GM23338 (cell line): ENCODE data around the gene NEIL1. TPM values are rescaled to one million over a fixed set of nuclear protein-coding genes. Genes with fewer than 3 reads are reported as not detected.
"Not testable (repeated sequence)": the region's sequence is repeated elsewhere in the genome, so short reads cannot be mapped to it uniquely, and the experiment has no call there.

Experiments used
- ATAC-seq: fragments of 200-7000 bp; cut with Tn5 transposase; 3 replicates; pipeline ENCODE4 v1.9.1; 2020
- DNase-seq: peaks from one replicate; pipeline ENCODE4 v3.0.0-alpha.2; 2015; ENCODE audit warnings: low spot score
- H2AFZ ChIP-seq: fragments of 200-600 bp; sonication (generic); 2 replicates; pipeline ENCODE4 v1.8.0; 2016; ENCODE audit warnings: antibody characterized with exemption, mild to moderate bottlenecking, moderate library complexity
- H3F3A ChIP-seq: fragments of 200-600 bp; sonication (generic); replicated peaks from 2 replicates; pipeline ENCODE4 v1.8.0; 2017; ENCODE audit warnings: antibody characterized with exemption, mixed run types, low read depth
- H3K27ac ChIP-seq: fragments of 200-600 bp; sonication (generic); 2 replicates; pipeline ENCODE4 v1.6.1; 2016; ENCODE audit warnings: low read depth
- H3K27me3 ChIP-seq: fragments of 200-600 bp; sonication (generic); 2 replicates; pipeline ENCODE4 v1.8.0; 2016; ENCODE audit warnings: mild to moderate bottlenecking, mixed run types, moderate library complexity; ENCODE audit not compliant: insufficient read depth
- H3K36me3 ChIP-seq: fragments of 200-600 bp; sonication (generic); 2 replicates; pipeline ENCODE4 v1.8.0; 2016; ENCODE audit warnings: mild to moderate bottlenecking; ENCODE audit not compliant: insufficient read depth
- H3K4me1 ChIP-seq: fragments of 200-600 bp; sonication (generic); 2 replicates; pipeline ENCODE4 v1.8.0; 2016; ENCODE audit warnings: mild to moderate bottlenecking, moderate library complexity; ENCODE audit not compliant: insufficient read depth
- H3K4me2 ChIP-seq: fragments of 200-600 bp; sonication (generic); 2 replicates; pipeline ENCODE4 v1.7.1; 2017; ENCODE audit warnings: mixed run types
- H3K4me3 ChIP-seq: fragments of 200-600 bp; sonication (generic); 2 replicates; pipeline ENCODE4 v1.6.1; 2016; ENCODE audit warnings: mixed run types
- H3K79me2 ChIP-seq: fragments of 200-600 bp; sonication (generic); replicated peaks from 2 replicates; pipeline ENCODE4 v1.8.0; 2017; ENCODE audit warnings: mild to moderate bottlenecking; ENCODE audit not compliant: insufficient read depth
- H3K9me2 ChIP-seq: fragments of 200-600 bp; sonication (generic); 2 replicates; pipeline ENCODE4 v1.8.0; 2017; ENCODE audit not compliant: insufficient read depth
- H4K20me1 ChIP-seq: fragments of 200-600 bp; sonication (generic); replicated peaks from 2 replicates; pipeline ENCODE4 v1.8.0; 2017; ENCODE audit warnings: mild to moderate bottlenecking; ENCODE audit not compliant: insufficient read depth
- H3K27ac Mint-ChIP-seq: 2 replicates; pipeline ENCODE4 v1.8.0; 2020; ENCODE audit warnings: inconsistent platforms, mild to moderate bottlenecking, moderate library complexity, mixed read lengths
- H3K27me3 Mint-ChIP-seq: 3 replicates; pipeline ENCODE4 v1.8.0; 2022; ENCODE audit warnings: low read depth, mild to moderate bottlenecking, moderate library complexity, mixed read lengths, inconsistent platforms; ENCODE audit not compliant: insufficient read depth, poor library complexity
- H3K36me3 Mint-ChIP-seq: 3 replicates; pipeline ENCODE4 v1.8.0; 2021; ENCODE audit warnings: low read depth, mild to moderate bottlenecking, inconsistent platforms, moderate library complexity, mixed read lengths
- H3K4me1 Mint-ChIP-seq: 3 replicates; pipeline ENCODE4 v1.8.0; 2020; ENCODE audit warnings: mild to moderate bottlenecking, inconsistent platforms, mixed read lengths
- H3K4me3 Mint-ChIP-seq: 3 replicates; pipeline ENCODE4 v1.8.0; 2021; ENCODE audit warnings: moderate library complexity, mild to moderate bottlenecking, inconsistent platforms, mixed read lengths
- H3K9me3 Mint-ChIP-seq: 3 replicates; pipeline ENCODE4 v1.8.0; 2020; ENCODE audit warnings: moderate library complexity, mild to moderate bottlenecking, inconsistent platforms, mixed read lengths
- CREB1 ChIP-seq: fragments of 250-450 bp; sonication (Bioruptor Pico); IDR thresholded peaks from 2 replicates; pipeline ENCODE4 v1.5.0; 2020; ENCODE audit warnings: low read depth, mild to moderate bottlenecking, moderate library complexity
- CTCF ChIP-seq, 2 experiments: fragments of 200-600 bp in 1 of 2; sonication (generic) in 1 of 2; conservative IDR thresholded peaks; 2 replicates each; pipeline versions ENCODE4 v1.5.1 to v1.6.1; 2016 to 2017; ENCODE audit warnings: antibody characterized with exemption in 2 of 2, low read depth in 2 of 2, mild to moderate bottlenecking in 2 of 2, moderate library complexity in 1 of 2
- EZH2phosphoT487 ChIP-seq: fragments of 200-600 bp; sonication (generic); IDR thresholded peaks from one replicate; pipeline ENCODE4 v1.8.1; 2018; ENCODE audit warnings: antibody characterized with exemption; ENCODE audit not compliant: unreplicated experiment
- JUNB ChIP-seq: IDR thresholded peaks from one replicate; pipeline ENCODE4 v1.6.1; 2016; ENCODE audit warnings: antibody characterized with exemption; ENCODE audit not compliant: unreplicated experiment
- NANOG ChIP-seq: IDR thresholded peaks from 2 replicates; pipeline ENCODE4 v1.6.1; 2016; ENCODE audit warnings: antibody characterized with exemption, borderline replicate concordance
- REST ChIP-seq: IDR thresholded peaks from one replicate; pipeline ENCODE4 v1.6.1; 2018; ENCODE audit warnings: antibody characterized with exemption; ENCODE audit not compliant: unreplicated experiment
- STAT1 ChIP-seq: IDR thresholded peaks from one replicate; pipeline ENCODE4 v1.6.1; 2016; ENCODE audit warnings: antibody characterized with exemption; ENCODE audit not compliant: unreplicated experiment
- ZNF331 ChIP-seq: fragments of 250-450 bp; sonication (Bioruptor Pico); IDR thresholded peaks from 2 replicates; pipeline ENCODE4 v1.5.0; 2020; ENCODE audit warnings: low read depth, mild to moderate bottlenecking, moderate library complexity
- polyA plus RNA-seq: library from polyadenylated mRNA; unstranded; fragments of >200 nt; fragmentation: Nextera tagmentation; extraction: Ambion mirVana; gene quantifications from 2 replicates; pipeline ENCODE4 v1.2.1, GENCODE V29; 2016
- total RNA-seq: library from RNA; depleted of rRNA; stranded (reverse); fragments of >200 nt; shearing (Covaris generic); gene quantifications from 2 replicates; pipeline ENCODE4 v1.2.3, GENCODE V29; 2014
- TF ChIP-seq, protein P1 (sequence below): IDR thresholded peaks from 2 replicates; pipeline ENCODE4 v1.6.1; 2016; ENCODE audit warnings: antibody characterized with exemption

NEIL1 gene
- total and polyA plus RNA-seq, 2 experiments from 2014 or later = 6.2 to 17.0 TPM

DNA sequence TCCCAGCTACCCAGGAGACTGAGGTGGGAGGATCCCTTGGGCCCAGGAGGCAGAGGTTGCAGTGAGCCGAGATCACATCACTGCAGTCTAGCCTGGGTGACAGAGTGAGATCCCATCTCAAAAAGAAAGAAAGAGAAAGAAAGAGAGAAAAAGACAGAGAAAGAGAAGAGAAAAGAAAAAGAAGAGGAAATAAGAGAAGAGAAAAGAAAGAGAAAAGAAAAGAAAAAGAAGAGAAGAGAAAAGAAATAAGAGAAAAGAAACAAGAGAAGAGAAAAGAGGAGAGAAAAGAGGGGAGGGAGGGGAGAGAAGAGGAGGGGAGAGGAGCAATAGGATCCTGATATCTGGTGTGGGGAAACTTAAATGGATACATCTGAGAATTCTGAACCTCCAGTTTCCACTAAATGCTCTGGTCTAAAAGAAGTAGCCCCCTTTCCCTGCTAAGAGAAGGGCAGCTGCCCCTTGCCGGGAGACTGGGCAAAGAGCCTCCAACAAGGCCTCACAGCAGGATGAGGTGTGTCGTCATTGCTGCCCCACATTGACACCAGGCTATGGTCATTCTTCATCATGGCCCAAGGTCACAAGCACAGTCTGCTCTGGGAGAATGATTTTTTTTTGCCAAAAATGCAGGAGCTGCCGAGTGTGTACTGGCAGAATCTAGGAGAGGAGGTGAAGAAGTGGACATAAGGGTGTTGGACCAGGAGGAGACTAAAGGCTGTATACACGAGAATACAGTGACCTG is 32.1 kb upstream of the NEIL1 start:
- no peak overlapping the region; the same call in 2 of the 3 replicates for H3K4me3 Mint-ChIP-seq
- no peaks in the 10 kb centered on the region for H3K36me3 ChIP-seq

DNA sequence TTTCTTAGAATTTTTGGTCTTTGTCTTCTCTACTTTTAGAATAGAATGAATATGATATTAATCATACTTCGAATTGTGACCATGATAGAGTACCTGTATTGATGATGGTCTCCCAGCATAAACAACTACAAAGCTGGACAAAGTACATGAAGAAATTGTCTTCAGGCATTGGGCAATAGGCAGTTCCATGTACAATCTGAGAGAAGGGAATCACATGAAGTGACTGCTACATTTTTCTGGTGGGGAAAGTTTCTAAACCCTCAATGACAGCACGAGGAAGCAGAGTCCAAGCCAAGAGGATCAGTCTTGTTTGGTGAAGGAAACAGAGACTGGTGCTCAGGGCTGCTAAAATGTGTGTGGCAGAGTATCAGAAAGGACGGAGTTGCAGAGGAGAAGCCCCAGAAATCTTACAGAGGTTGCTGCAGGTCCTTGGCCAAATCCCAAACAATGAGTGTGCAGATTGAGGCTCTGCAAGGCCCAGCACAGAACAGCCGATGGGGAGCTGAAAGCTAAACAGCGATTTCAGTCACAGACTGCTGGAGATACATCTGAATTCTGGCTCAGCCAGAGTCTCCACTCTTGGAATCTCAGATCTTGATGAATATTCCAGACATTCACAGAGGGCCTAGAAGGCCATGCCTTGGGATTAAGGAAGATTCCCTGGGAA is 27.5 kb upstream of the NEIL1 start:
- H3K36me3 Mint-ChIP-seq, H3K4me3 Mint-ChIP-seq, DNase-seq, H3K79me2 ChIP-seq, H4K20me1 ChIP-seq, H3K27me3 ChIP-seq, H3F3A ChIP-seq, H3K4me3 ChIP-seq, H3K4me2 ChIP-seq, H3K4me1 ChIP-seq, H3K36me3 ChIP-seq, H2AFZ ChIP-seq, ATAC-seq, H3K27ac Mint-ChIP-seq, H3K4me1 Mint-ChIP-seq, H3K9me2 ChIP-seq, H3K27ac ChIP-seq: not testable (repeated sequence)
- H3K9me3 Mint-ChIP-seq = peaks cover 10% of the 10 kb centered on the region; the same call in 2 of the 3 replicates
- peaks cover 17% of the 10 kb centered on the region for H3K27me3 Mint-ChIP-seq

More for the DNA sequence above, 32.1 kb upstream of the NEIL1 start:
- Mint-ChIP-seq H3K27ac (no peak overlapping the region), H3K27me3 (peaks cover 2% of the 10 kb centered on the region), H3K36me3 (no peaks in the 10 kb centered on the region), H3K9me3 (no peaks in the 10 kb centered on the region), H3K4me1 (no peaks in the 10 kb centered on the region)
- H3K9me2 ChIP-seq = no peaks in the 10 kb centered on the region
- no peak overlapping the region for H2AFZ ChIP-seq
- no peaks in the 10 kb centered on the region for H4K20me1 ChIP-seq
- H3K4me1 ChIP-seq = no peaks in the 10 kb centered on the region
- H3K27me3 ChIP-seq = no peaks in the 10 kb centered on the region
- DNase-seq = no peak
- H3K4me3 ChIP-seq = no peak overlapping the region
- no peak for ATAC-seq
- TF ChIP-seq STAT1 (no peak), NANOG (no peak), JUNB (no peak), ZNF331 (no peak), REST (no peak), CREB1 (CRISPR knock-in tag) (no peak), CTCF (conservative IDR thresholded peaks at IDR 0.05; ENCODE audit: low read depth in 2 of 2) (no peak), EZH2phosphoT487 (no peak)
- TF ChIP-seq, protein P1, sequence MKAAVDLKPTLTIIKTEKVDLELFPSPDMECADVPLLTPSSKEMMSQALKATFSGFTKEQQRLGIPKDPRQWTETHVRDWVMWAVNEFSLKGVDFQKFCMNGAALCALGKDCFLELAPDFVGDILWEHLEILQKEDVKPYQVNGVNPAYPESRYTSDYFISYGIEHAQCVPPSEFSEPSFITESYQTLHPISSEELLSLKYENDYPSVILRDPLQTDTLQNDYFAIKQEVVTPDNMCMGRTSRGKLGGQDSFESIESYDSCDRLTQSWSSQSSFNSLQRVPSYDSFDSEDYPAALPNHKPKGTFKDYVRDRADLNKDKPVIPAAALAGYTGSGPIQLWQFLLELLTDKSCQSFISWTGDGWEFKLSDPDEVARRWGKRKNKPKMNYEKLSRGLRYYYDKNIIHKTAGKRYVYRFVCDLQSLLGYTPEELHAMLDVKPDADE = no peak
- no peaks in the 10 kb centered on the region for H3K79me2 ChIP-seq
- H3K27ac ChIP-seq = no peak overlapping the region
- no peaks in the 10 kb centered on the region for H3F3A ChIP-seq
- no peak overlapping the region for H3K4me2 ChIP-seq
